A549 treated with dexamethasone at 1 μM for 4 hours (cell line): Measurements from ENCODE around the gene OR5P2. TPM values are rescaled to one million over a fixed set of nuclear protein-coding genes. Genes with fewer than 3 reads are reported as not detected.

ENCODE experiments used
- total RNA-seq: library from RNA; stranded (reverse); fragments of 200-300 nt; extraction: Qiagen RNA extraction; gene quantifications from 5 replicates; pipeline ENCODE4 v1.2.3, GENCODE V29; 2022

The OR5P2 gene, protein sequence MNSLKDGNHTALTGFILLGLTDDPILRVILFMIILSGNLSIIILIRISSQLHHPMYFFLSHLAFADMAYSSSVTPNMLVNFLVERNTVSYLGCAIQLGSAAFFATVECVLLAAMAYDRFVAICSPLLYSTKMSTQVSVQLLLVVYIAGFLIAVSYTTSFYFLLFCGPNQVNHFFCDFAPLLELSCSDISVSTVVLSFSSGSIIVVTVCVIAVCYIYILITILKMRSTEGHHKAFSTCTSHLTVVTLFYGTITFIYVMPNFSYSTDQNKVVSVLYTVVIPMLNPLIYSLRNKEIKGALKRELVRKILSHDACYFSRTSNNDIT
- total RNA-seq = not detected in 5 replicates

DNA sequence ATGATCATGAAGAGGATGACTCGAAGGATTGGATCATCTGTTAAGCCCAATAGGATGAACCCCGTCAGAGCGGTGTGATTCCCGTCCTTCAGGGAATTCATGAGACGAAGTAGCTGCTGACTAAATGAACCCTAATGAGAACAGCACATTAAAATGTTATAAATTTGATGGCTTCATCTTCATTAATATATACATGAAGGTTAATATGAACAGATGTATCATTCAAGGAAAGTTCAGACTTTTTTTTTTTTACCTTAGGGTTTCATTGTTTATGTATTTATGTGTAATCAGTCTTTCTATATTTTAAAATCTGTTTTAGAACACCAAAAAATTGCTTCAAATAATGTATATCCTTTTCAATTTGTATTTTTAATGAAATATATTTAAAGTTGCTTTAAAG is at the start of gene OR5P2:
Gene OR5P2 (minus strand): TSS at position 101 of the 400 bp plus-strand sequence. CDS start 0 bp downstream, at position 101.

DNA sequence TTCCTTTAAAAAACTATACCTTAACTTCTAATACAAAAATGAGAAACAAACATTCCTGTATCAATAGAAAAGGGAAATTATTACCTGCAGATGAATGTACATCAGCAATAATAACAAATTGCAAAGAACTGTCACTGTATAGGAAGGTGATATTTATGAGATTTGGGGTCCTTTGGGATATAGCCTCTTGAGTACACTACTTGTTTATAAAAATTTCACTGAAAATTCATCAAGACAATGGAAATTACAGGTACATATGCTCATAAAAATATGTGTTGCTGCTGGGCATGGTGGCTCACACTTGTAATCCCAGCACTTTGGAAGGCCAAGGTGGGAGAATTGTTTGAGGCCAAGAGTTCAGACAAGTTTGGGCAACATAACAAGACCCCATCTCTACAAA is 34.0 kb upstream of the OR5P2 start, which contains the start of gene OR5P3:
Gene OR5P3 (minus strand): TSS at position 101 of the 400 bp plus-strand sequence.

Other genes with a start within 250 kb of the OR5P2 start
- 3.5 to 6.1 TPM (median 4.0 TPM) in 5 replicates for gene CYB5R2, start 123.4 kb downstream of the OR5P2 start, total RNA-seq
- gene OVCH2, start 90.5 kb downstream of the OR5P2 start, total RNA-seq = not detected in 5 replicates
- not detected in 5 replicates for gene OR5P3, start 33.9 kb upstream of the OR5P2 start, total RNA-seq
- gene OR10A6, start 134.3 kb upstream of the OR5P2 start, total RNA-seq = not detected in 5 replicates
- gene OR10A3, start 144.8 kb upstream of the OR5P2 start, total RNA-seq = not detected in 5 replicates
- gene NLRP10, start 168.5 kb upstream of the OR5P2 start, total RNA-seq = not detected in 5 replicates
- gene EIF3F, start 190.4 kb upstream of the OR5P2 start, total RNA-seq = 276 to 321 TPM (median 307 TPM) in 5 replicates